Measurements from ENCODE around the gene CA14.
A peak's percentile ranks its signal among the peaks of the same experiment; 100 is the strongest.

DNA sequence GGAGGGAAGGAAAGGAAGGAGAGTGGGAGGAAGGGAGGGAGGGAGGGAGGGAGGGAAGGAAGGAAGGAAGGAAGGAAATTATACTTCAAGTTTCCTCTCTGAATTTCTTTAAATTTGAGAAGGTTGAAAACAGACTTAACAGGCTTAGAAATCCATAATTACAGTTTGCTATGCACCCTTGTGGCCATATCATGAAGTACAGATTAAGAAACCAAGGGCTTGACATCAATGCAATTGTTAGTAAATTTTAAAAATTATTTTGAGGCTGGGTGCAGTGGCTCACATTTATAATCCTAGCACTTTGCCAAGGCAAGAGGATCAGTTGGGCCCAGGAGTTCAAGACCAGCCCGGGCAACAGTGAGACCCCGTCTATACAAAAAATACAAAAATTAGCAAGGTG lies 36.0 kb upstream of the CA14 start:
- TF ChIP-seq, protein P1, sequence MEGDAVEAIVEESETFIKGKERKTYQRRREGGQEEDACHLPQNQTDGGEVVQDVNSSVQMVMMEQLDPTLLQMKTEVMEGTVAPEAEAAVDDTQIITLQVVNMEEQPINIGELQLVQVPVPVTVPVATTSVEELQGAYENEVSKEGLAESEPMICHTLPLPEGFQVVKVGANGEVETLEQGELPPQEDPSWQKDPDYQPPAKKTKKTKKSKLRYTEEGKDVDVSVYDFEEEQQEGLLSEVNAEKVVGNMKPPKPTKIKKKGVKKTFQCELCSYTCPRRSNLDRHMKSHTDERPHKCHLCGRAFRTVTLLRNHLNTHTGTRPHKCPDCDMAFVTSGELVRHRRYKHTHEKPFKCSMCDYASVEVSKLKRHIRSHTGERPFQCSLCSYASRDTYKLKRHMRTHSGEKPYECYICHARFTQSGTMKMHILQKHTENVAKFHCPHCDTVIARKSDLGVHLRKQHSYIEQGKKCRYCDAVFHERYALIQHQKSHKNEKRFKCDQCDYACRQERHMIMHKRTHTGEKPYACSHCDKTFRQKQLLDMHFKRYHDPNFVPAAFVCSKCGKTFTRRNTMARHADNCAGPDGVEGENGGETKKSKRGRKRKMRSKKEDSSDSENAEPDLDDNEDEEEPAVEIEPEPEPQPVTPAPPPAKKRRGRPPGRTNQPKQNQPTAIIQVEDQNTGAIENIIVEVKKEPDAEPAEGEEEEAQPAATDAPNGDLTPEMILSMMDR (IDR thresholded peaks at IDR 0.05; ENCODE audit: low read length): peak; percentile 42; the same call in 1 of the 2 replicates
- TF ChIP-seq EZH2 (IDR thresholded peaks at IDR 0.05; ENCODE audit: borderline replicate concordance, low read length): no peak
